ENCODE data around the gene LINC01488. TPM values are rescaled to one million over a fixed set of nuclear protein-coding genes. Genes with fewer than 3 reads are reported as not detected.

LINC01488 gene
- total and polyA plus RNA-seq, 3 donors from 2014 or later: not detected

GRCh38 chr11:69513196-69513595 lies 31.7 kb downstream of the LINC01488 start:
- H3K4me1 ChIP-seq: no peaks in the 10 kb centered on the region
- no peak overlapping the region for H3K4me3 ChIP-seq
- intact Hi-C loops (cut with DNase I; ENCODE audit: low total_unique reads): no loop called here
- no peaks in the 10 kb centered on the region for H3K9me3 ChIP-seq
- no peaks in the 10 kb centered on the region for H3K27me3 ChIP-seq
- no peak for DNase-seq
- WGBS, 2 donors: 86 to 90% methylated on average over 4 to 11 of the region's 11 CpGs
- no peak overlapping the region for H3K27ac ChIP-seq
- TF ChIP-seq POLR2A (IDR thresholded peaks at IDR 0.05): no peak
- TF ChIP-seq CTCF (IDR thresholded peaks at IDR 0.05): no peak
- no peaks in the 10 kb centered on the region for H3K36me3 ChIP-seq (ENCODE audit: low read depth, missing control alignments)

- DNase-seq: no peak
- H3K27me3 ChIP-seq: no peaks in the 10 kb centered on the region
- intact Hi-C loops (cut with DNase I; ENCODE audit: low total_unique reads): no loop called here
- H3K27ac ChIP-seq: no peak overlapping the region
- no peak for TF ChIP-seq CTCF (IDR thresholded peaks at IDR 0.05)
- no peak for TF ChIP-seq POLR2A (IDR thresholded peaks at IDR 0.05)
- H3K36me3 ChIP-seq (ENCODE audit: low read depth, missing control alignments): no peaks in the 10 kb centered on the region
- no peaks in the 10 kb centered on the region for H3K9me3 ChIP-seq
- 93 to 98% methylated on average over 10 to 12 of the region's 12 CpGs for WGBS, 2 donors
- no peak overlapping the region for H3K4me3 ChIP-seq
- no peaks in the 10 kb centered on the region for H3K4me1 ChIP-seq
Observed at GRCh38 chr11:69513663-69514224, 32.3 kb downstream of the LINC01488 start.

GRCh38 chr11:69514771-69515170 lies 33.3 kb downstream of the LINC01488 start:
- intact Hi-C loops (cut with DNase I; ENCODE audit: low total_unique reads): no loop called here
- WGBS, 2 donors: 94 to 100% methylated on average over 3 to 5 of the region's 5 CpGs
- no peak for TF ChIP-seq POLR2A (IDR thresholded peaks at IDR 0.05)
- TF ChIP-seq CTCF (IDR thresholded peaks at IDR 0.05): no peak
- no peaks in the 10 kb centered on the region for H3K4me1 ChIP-seq
- H3K9me3 ChIP-seq: no peaks in the 10 kb centered on the region
- H3K4me3 ChIP-seq: no peak overlapping the region
- no peak overlapping the region for H3K27ac ChIP-seq
- no peaks in the 10 kb centered on the region for H3K36me3 ChIP-seq (ENCODE audit: low read depth, missing control alignments)
- H3K27me3 ChIP-seq: no peaks in the 10 kb centered on the region
- DNase-seq: no peak

- DNase-seq: no peak
- no peak overlapping the region for H3K27ac ChIP-seq
- no peaks in the 10 kb centered on the region for H3K36me3 ChIP-seq (ENCODE audit: low read depth, missing control alignments)
- no peak overlapping the region for H3K4me3 ChIP-seq
- no peaks in the 10 kb centered on the region for H3K9me3 ChIP-seq
- no peaks in the 10 kb centered on the region for H3K27me3 ChIP-seq
- H3K4me1 ChIP-seq: no peaks in the 10 kb centered on the region
- intact Hi-C loops (cut with DNase I; ENCODE audit: low total_unique reads): no loop called here
- TF ChIP-seq CTCF (IDR thresholded peaks at IDR 0.05): no peak
- TF ChIP-seq POLR2A (IDR thresholded peaks at IDR 0.05): no peak
- 88 to 93% methylated on average over 12 of the region's 12 CpGs for WGBS, 2 donors
Observed at GRCh38 chr11:69515271-69516245, 34.1 kb downstream of the LINC01488 start.
